Gastrocnemius medialis (tissue), 4 donors: Measurements from ENCODE around the gene SLC4A9. TPM values are rescaled to one million over a fixed set of nuclear protein-coding genes. Genes with fewer than 3 reads are reported as not detected.
"Not testable (repeated sequence)": the region's sequence is repeated elsewhere in the genome, so short reads cannot be mapped to it uniquely, and the experiment has no call there.

Source experiments
- ATAC-seq, 2 donors: fragments of 150-250 bp; one replicate each; pipeline ENCODE4 v1.9.1; 2016
- DNase-seq, 2 donors: peaks; one replicate each; pipeline ENCODE4 v3.0.0-alpha.2; 2019
- H3K27ac ChIP-seq, 4 donors: fragments of 200-600 bp; sonication (generic); 1 replicate in 1 of 4; 2 replicates in 3 of 4; pipeline ENCODE4 v1.5.1; 2016 to 2018; ENCODE audit warnings: mild to moderate bottlenecking in 2 of 4, moderate library complexity in 1 of 4
- H3K27me3 ChIP-seq, 3 donors: fragments of 200-600 bp; sonication (generic) in 2 of 3; 1 replicate in 1 of 3; 2 replicates in 2 of 3; pipeline versions ENCODE4 v1.5.1 to v1.6.0; 2016 to 2019; ENCODE audit warnings: mild to moderate bottlenecking in 1 of 3, moderate library complexity in 1 of 3
- H3K36me3 ChIP-seq, 2 donors: fragments of 200-600 bp; sonication (generic) in 1 of 2; one replicate each; pipeline ENCODE4 v1.5.1; 2017 to 2018
- H3K4me1 ChIP-seq, 2 donors: fragments of 200-600 bp; sonication (generic) in 1 of 2; one replicate each; pipeline ENCODE4 v1.5.1; 2016 to 2017; ENCODE audit warnings: mild to moderate bottlenecking in 2 of 2
- H3K4me3 ChIP-seq, 4 donors: fragments of 200-600 bp; sonication (generic) in 3 of 4; 1 replicate in 1 of 4; 2 replicates in 3 of 4; pipeline ENCODE4 v1.5.1; 2016 to 2019; ENCODE audit warnings: mild to moderate bottlenecking in 2 of 4
- H3K9me3 ChIP-seq, 3 donors: fragments of 200-600 bp; sonication (generic) in 2 of 3; 1 replicate in 1 of 3; 2 replicates in 2 of 3; pipeline ENCODE4 v1.5.1; 2016 to 2019
- POLR2A ChIP-seq, 2 donors: fragments of 450-650 bp; IDR thresholded peaks; one replicate each; pipeline ENCODE4 v1.6.1; 2017; ENCODE audit warnings: antibody characterized with exemption in 2 of 2, mild to moderate bottlenecking in 2 of 2, moderate library complexity in 2 of 2
- in situ Hi-C, 4 donors: fragments of 200-750 bp; cut with MboI; loops; one replicate each; pipeline versions ENCODE4 v1.15.0 to v1.8.0; 2017; ENCODE audit warnings: low sequenced_read_pairs in 4 of 4
- intact Hi-C: fragments of 100-400 bp; cut with DNase I; formaldehyde crosslinking; loops from one replicate; pipeline ENCODE4 v1.15.1; 2023; ENCODE audit warnings: low total_unique reads
- total RNA-seq, 4 donors: library from RNA; depleted of rRNA; stranded (reverse); fragments of >200 nt; gene quantifications; one replicate each; pipeline versions ENCODE4 v1.1.0 to v1.2.3, GENCODE V29; 2016
- TF ChIP-seq, protein P1 (sequence below), 5 experiments: fragments of 450-650 bp in 3 of 5; fragments of 200-600 bp in 2 of 5; sonication (generic) in 2 of 5; IDR thresholded peaks in 4 of 5; conservative IDR thresholded peaks in 1 of 5; 1 replicate in 4 of 5; 2 replicates in 1 of 5; pipeline ENCODE4 v1.5.1; 2016 to 2019; ENCODE audit warnings: antibody characterized with exemption in 5 of 5, mild to moderate bottlenecking in 3 of 5, moderate library complexity in 3 of 5

The SLC4A9 gene
- total RNA-seq, 4 donors from 2014 or later: not detected

DNA sequence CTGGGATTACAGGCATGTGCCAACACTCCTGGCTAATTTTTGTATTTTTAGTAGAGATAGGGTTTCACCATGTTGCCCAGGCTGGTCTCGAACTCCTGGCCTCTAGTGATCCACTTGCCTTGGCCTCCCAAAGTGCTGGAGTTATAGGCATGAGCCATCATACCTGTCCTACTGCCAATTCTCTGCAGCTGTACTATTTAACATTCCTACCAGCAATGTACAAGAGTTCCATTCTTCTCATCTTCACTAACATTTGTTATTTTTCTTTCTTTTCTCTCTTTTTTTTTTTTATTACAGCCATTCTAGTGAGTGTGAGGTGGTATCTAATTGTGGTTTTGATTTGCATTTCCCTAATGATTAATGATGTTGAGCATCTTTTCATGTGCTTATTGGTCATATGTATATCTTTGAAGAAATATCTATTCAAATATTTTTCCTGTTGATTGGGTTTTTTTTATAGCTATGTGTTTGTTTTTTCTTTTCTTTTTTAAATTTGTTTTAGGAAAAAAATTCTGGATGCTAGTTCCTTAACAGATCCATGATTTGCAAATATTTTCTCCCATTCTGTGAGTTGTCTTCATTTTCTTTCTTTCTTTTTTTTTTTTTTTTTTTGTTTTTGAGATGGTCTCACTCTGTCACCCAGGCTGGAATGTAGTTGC lies 59.0 kb downstream of the SLC4A9 start:
- Histone ChIP-seq H3K9me3 (no peaks in the 10 kb centered on the region), H3K4me3 (no peak overlapping the region), H3K36me3 (no peaks in the 10 kb centered on the region), H3K27me3 (no peaks in the 10 kb centered on the region), H3K27ac (no peak overlapping the region), H3K4me1 (peaks cover 24 to 27% of the 10 kb centered on the region in 2 donors)
- DNase-seq: no peak
- ATAC-seq: no peak
- intact Hi-C loops: no loop called here
- in situ Hi-C loops: loop anchor here in 1 of 4 donors (25.0 kb wide), 1 partner anchor 243 kb away; the partner anchor contains the start of genes DND1 and WDR55
- TF ChIP-seq, protein P1, sequence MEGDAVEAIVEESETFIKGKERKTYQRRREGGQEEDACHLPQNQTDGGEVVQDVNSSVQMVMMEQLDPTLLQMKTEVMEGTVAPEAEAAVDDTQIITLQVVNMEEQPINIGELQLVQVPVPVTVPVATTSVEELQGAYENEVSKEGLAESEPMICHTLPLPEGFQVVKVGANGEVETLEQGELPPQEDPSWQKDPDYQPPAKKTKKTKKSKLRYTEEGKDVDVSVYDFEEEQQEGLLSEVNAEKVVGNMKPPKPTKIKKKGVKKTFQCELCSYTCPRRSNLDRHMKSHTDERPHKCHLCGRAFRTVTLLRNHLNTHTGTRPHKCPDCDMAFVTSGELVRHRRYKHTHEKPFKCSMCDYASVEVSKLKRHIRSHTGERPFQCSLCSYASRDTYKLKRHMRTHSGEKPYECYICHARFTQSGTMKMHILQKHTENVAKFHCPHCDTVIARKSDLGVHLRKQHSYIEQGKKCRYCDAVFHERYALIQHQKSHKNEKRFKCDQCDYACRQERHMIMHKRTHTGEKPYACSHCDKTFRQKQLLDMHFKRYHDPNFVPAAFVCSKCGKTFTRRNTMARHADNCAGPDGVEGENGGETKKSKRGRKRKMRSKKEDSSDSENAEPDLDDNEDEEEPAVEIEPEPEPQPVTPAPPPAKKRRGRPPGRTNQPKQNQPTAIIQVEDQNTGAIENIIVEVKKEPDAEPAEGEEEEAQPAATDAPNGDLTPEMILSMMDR (IDR thresholded peaks at IDR 0.05 in 4 of 5, conservative IDR thresholded peaks at IDR 0.05 in 1 of 5): no peak
- no peak for TF ChIP-seq POLR2A (IDR thresholded peaks at IDR 0.05)

GRCh38 chr5:140420226-140420570 lies 60.2 kb downstream of the SLC4A9 start:
- H3K27ac ChIP-seq: no peak overlapping the region
- ATAC-seq (no peak), DNase-seq (no peak)
- no peaks in the 10 kb centered on the region for H3K36me3 ChIP-seq
- TF ChIP-seq, protein P1 (IDR thresholded peaks at IDR 0.05 in 4 of 5, conservative IDR thresholded peaks at IDR 0.05 in 1 of 5): no peak
- TF ChIP-seq POLR2A (IDR thresholded peaks at IDR 0.05): no peak
- H3K4me1 ChIP-seq: peaks cover 30 to 36% of the 10 kb centered on the region in 2 donors
- no peaks in the 10 kb centered on the region for H3K27me3 ChIP-seq
- in situ Hi-C loops (loop anchor here in 1 of 4 donors (25.0 kb wide), 1 partner anchor 242 kb away; the partner anchor contains the start of genes DND1 and WDR55), intact Hi-C loops (no loop called here)
- no peak overlapping the region for H3K4me3 ChIP-seq
- H3K9me3 ChIP-seq: no peaks in the 10 kb centered on the region

DNA sequence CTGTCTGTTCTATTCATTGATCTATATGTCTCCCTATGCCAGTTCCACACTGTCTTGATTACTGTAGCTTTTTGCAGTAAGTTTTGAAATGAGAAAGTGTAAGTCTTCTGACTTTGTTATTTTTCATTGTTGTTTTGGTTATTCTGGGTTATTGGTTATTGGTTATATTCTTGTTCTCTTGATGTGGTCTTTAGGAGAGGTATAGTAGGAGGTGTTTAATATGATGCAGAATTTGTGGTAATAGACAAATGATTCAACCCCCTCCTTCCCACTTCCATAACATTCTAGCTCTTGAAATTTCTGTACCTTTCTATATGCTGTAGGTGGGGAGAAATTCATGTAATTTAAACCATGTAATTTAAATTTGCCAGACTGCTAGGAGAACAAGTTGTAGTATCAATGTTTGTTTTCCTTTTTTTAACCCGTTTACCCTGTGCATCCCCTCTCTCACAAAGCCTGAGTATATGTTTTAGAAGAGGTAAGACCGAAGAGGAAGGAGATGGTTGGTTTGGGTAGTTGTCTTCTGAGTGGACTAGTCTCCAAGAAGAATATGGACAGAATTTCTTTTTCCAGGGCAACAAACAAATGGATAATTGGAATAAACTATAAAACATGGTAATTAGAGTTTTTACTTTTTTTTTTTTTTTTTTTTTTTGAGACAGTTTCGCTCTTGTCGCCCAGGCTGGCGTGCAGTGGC lies 60.8 kb downstream of the SLC4A9 start:
- no peak overlapping the region for H3K27ac ChIP-seq
- in situ Hi-C loops (loop anchor here in 1 of 4 donors (25.0 kb wide), 1 partner anchor 241 kb away; the partner anchor contains the start of genes DND1 and WDR55), intact Hi-C loops (no loop called here)
- ATAC-seq: no peak
- DNase-seq: no peak
- peaks cover 37 to 39% of the 10 kb centered on the region in 2 donors for H3K4me1 ChIP-seq
- H3K4me3 ChIP-seq: no peak overlapping the region
- H3K36me3 ChIP-seq: no peaks in the 10 kb centered on the region
- H3K27me3 ChIP-seq: no peaks in the 10 kb centered on the region
- no peaks in the 10 kb centered on the region for H3K9me3 ChIP-seq
- no peak for TF ChIP-seq POLR2A (IDR thresholded peaks at IDR 0.05)
- TF ChIP-seq, protein P1 (IDR thresholded peaks at IDR 0.05 in 4 of 5, conservative IDR thresholded peaks at IDR 0.05 in 1 of 5): no peak

DNA sequence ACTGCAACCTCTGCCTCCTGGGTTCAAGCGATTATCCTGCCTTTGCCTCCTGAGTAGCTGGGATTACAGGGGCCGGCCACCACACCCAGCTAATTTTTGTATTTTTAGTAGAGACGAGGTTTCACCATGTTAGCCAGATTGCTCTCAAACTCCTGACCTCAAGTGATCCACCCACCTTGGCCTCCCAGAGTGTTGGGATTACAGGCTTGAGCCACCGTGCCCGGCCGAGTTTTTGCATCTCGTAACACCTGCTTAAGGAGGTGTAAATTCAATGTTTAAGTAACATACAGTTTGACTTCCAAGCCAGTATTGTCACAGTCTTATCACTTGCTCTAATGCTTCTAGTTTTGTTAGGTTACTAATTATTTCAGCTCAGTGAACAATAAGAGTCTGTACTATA lies 61.4 kb downstream of the SLC4A9 start:
- intact Hi-C loops, H3K27me3 ChIP-seq, ATAC-seq, DNase-seq, H3K27ac ChIP-seq, H3K9me3 ChIP-seq, H3K36me3 ChIP-seq, H3K4me3 ChIP-seq: not testable (repeated sequence)
- H3K4me1 ChIP-seq: peaks cover 39 to 40% of the 10 kb centered on the region in 2 donors
- in situ Hi-C loops: loop anchor here in 1 of 4 donors (25.0 kb wide), 1 partner anchor 241 kb away; the partner anchor contains the start of genes DND1 and WDR55

DNA sequence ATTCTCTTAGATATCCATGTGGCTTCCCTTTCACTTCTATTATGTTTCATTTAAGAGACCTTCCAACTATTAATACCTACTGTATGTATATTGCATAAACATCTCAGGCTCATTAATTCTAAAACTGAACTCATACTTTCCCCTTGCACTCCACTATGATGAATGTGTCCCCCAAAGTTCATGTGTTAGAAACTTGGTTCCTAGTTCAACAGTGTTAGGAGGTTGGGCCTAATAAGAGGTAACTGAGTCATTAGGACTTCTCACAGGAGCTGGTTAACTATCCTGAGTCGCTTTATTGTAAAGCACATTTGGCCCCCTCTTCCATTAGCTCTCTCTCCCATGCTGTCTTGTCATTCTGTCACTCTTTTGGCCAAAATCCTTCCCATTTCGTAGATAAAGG lies 63.6 kb downstream of the SLC4A9 start:
- Histone ChIP-seq H3K27ac (no peak overlapping the region), H3K36me3 (no peaks in the 10 kb centered on the region), H3K9me3 (no peaks in the 10 kb centered on the region), H3K4me3 (no peak overlapping the region), H3K4me1 (peaks cover 39 to 40% of the 10 kb centered on the region in 2 donors), H3K27me3 (no peaks in the 10 kb centered on the region)
- TF ChIP-seq, protein P1 (IDR thresholded peaks at IDR 0.05 in 4 of 5, conservative IDR thresholded peaks at IDR 0.05 in 1 of 5): no peak
- no peak for TF ChIP-seq POLR2A (IDR thresholded peaks at IDR 0.05)
- ATAC-seq (no peak), DNase-seq (no peak)
- in situ Hi-C loops: loop anchor here in 1 of 4 donors (25.0 kb wide), 1 partner anchor 239 kb away; the partner anchor contains the start of genes DND1 and WDR55
- intact Hi-C loops: no loop called here
